Suprapubic skin (tissue), 3 donors: ENCODE measurements around the gene SRD5A2.

ENCODE experiments used
- CTCF ChIP-seq, 2 donors: fragments of 200-600 bp in 1 of 2; fragments of 450-650 bp in 1 of 2; sonication (generic) in 1 of 2; IDR thresholded peaks; one replicate each; pipeline ENCODE4 v1.5.1; 2016 to 2019; ENCODE audit warnings: antibody characterized with exemption in 2 of 2, mild to moderate bottlenecking in 1 of 2, moderate library complexity in 1 of 2
- POLR2AphosphoS5 ChIP-seq, 3 donors: sonication (generic); formaldehyde crosslinking; IDR thresholded peaks; one replicate each; pipeline ENCODE4 v1.6.1; 2017; ENCODE audit warnings: antibody characterized with exemption in 3 of 3

GRCh38 chr2:31553362-31553761 is 27.4 kb downstream of the SRD5A2 start:
- TF ChIP-seq CTCF (IDR thresholded peaks at IDR 0.05) = no peak
- TF ChIP-seq POLR2AphosphoS5 (IDR thresholded peaks at IDR 0.05) = no peak
